H1 (cell line): ENCODE measurements around the gene PTGIS. TPM values are rescaled to one million over a fixed set of nuclear protein-coding genes. Genes with fewer than 3 reads are reported as not detected.

Experiments
- RNF2 ChIP-seq: fragments of 200-900, 300-1000 bp; sonication (generic); IDR thresholded peaks from 2 replicates; pipeline ENCODE4 v1.7.1; 2016; ENCODE audit warnings: borderline replicate concordance, low read depth, mild to moderate bottlenecking, antibody characterized with exemption, low read length; ENCODE audit not compliant: poor library complexity, severe bottlenecking; ENCODE audit errors: missing control alignments
- SAP30 ChIP-seq: fragments of 300-600 bp; sonication (generic); IDR thresholded peaks from 2 replicates; pipeline ENCODE4 v1.7.1; 2012; ENCODE audit warnings: low read length, moderate library complexity, mild to moderate bottlenecking, inconsistent platforms; ENCODE audit not compliant: insufficient read depth, insufficient replicate concordance
- polyA plus RNA-seq, 7 experiments: library from polyadenylated mRNA; depleted of rRNA in 3 of 7; stranded (reverse) in 5 of 7; unstranded in 2 of 7; fragments of >200 nt in 5 of 7; fragments of 200-250 nt in 2 of 7; gene quantifications; 1 replicate in 5 of 7; 2 replicates in 1 of 7; 4 replicates in 1 of 7; pipeline versions ENCODE4 v1.2.1 to v1.2.3, GENCODE V29; 2011 to 2013; ENCODE audit warnings: missing spikeins in 2 of 7, mixed read lengths in 2 of 7
- total RNA-seq: library from RNA; stranded (reverse); fragmentation: NEBNext Ultra II Directional; extraction: Animal tissue kit (Norgen Biotek cat#: 25700); gene quantifications from 2 replicates; pipeline ENCODE4 v1.2.1, GENCODE V29; 2021

The PTGIS gene
- total and polyA plus RNA-seq, 2 of the 8 experiments (the other 6 are each of a cell fraction or from before 2014, with no cell fraction given), result 29.9 to 35.5 TPM

GRCh38 chr20:49573900-49574416 lies 6.0 kb upstream of the PTGIS start (continued):
- no peak for TF ChIP-seq RNF2
- TF ChIP-seq SAP30, result no peak
